Nephron (organoid): Measurements from ENCODE around the gene TTC27.
"Not testable (repeated sequence)": the region's sequence is repeated elsewhere in the genome, so short reads cannot be mapped to it uniquely, and the experiment has no call there.

Source experiments
- H3K27ac Mint-ChIP-seq, 3 experiments: 2 replicates each; pipeline ENCODE4 v1.8.0; 2020; ENCODE audit warnings: mixed read lengths in 3 of 3, mild to moderate bottlenecking in 2 of 3, moderate library complexity in 1 of 3
- H3K27me3 Mint-ChIP-seq: 2 replicates; pipeline ENCODE4 v1.8.0; 2021; ENCODE audit warnings: low read depth, mild to moderate bottlenecking, moderate library complexity, mixed read lengths
- H3K36me3 Mint-ChIP-seq: 2 replicates; pipeline ENCODE4 v1.8.0; 2020; ENCODE audit warnings: low read depth, mixed read lengths
- H3K4me1 Mint-ChIP-seq: 2 replicates; pipeline ENCODE4 v1.8.0; 2020; ENCODE audit warnings: mixed read lengths
- H3K4me3 Mint-ChIP-seq, 3 experiments: 2 replicates each; pipeline ENCODE4 v1.8.0; 2020; ENCODE audit warnings: mild to moderate bottlenecking in 3 of 3, mixed read lengths in 3 of 3, moderate library complexity in 2 of 3
- H3K9me3 Mint-ChIP-seq: 2 replicates; pipeline ENCODE4 v1.8.0; 2020; ENCODE audit warnings: mixed read lengths
- TF ChIP-seq, protein P1 (sequence below), 3 experiments: fragments of 200-600 bp; sonication (generic); IDR thresholded peaks; one replicate each; pipeline ENCODE4 v1.5.0; 2021; ENCODE audit warnings: antibody characterized with exemption in 3 of 3; ENCODE audit not compliant: unreplicated experiment in 3 of 3

Gene TTC27

DNA sequence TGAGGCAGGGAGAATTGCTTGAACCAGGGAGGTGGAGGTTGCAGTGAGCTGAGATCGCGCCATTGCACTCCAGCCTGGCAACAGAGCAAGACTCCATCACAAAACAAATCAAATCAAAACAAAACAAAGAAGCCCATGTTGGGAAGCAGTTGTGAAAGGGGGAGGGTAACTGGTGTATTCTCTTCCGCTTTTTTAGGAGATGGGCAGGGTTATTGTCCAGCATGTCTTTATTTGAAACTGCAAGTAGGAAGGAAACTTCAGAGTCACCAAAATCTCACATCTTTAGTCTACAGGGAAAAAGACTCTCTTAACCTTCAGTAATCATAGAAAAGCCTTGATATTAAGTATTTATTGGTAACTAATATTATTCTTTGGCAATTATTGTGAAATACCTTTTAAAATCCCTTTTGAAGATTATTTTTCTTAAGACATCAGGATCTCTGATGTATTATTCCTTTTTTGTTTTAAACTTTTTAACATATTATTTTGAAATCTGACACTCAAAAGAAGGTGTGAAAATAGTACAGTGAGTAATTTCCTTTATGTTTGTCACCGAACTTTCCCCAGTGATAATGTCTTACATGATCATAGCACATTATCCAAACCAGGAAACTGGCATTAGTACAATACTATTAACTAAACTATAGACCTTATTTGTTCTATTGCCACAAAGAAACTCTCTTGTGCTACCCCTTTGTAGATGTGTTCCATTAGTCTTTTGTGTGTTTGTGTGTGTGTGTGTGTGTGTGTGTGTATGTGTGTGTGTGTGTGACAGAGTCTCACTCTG is 234.6 kb downstream of the TTC27 start:
- Mint-ChIP-seq H3K9me3 (no peaks in the 10 kb centered on the region), H3K4me1 (peaks cover 6% of the 10 kb centered on the region), H3K27me3 (no peaks in the 10 kb centered on the region), H3K4me3 (no peak overlapping the region), H3K36me3 (no peaks in the 10 kb centered on the region), H3K27ac (no peak overlapping the region)
- TF ChIP-seq, protein P1, sequence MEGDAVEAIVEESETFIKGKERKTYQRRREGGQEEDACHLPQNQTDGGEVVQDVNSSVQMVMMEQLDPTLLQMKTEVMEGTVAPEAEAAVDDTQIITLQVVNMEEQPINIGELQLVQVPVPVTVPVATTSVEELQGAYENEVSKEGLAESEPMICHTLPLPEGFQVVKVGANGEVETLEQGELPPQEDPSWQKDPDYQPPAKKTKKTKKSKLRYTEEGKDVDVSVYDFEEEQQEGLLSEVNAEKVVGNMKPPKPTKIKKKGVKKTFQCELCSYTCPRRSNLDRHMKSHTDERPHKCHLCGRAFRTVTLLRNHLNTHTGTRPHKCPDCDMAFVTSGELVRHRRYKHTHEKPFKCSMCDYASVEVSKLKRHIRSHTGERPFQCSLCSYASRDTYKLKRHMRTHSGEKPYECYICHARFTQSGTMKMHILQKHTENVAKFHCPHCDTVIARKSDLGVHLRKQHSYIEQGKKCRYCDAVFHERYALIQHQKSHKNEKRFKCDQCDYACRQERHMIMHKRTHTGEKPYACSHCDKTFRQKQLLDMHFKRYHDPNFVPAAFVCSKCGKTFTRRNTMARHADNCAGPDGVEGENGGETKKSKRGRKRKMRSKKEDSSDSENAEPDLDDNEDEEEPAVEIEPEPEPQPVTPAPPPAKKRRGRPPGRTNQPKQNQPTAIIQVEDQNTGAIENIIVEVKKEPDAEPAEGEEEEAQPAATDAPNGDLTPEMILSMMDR (IDR thresholded peaks at IDR 0.05; ENCODE audit: unreplicated experiment in 3 of 3): no peak

DNA sequence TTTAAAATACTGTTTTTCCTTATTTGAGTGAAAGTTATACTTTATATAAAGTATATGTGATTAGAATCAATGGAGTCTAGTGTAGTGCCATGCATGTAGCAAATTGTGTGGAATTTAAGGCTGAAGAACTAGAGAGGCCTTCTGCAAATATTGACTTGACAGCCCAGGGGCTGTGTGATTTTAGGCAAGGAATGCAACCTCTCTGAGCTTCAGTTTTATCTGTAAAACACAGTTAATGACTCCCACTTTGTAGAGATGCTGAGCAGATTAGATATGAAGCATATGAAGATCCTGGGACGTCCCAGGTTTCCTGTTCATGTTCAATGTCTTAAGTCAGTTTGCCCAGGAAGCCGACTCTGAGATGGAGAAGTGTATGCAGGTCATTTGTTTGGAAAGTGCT is 235.5 kb downstream of the TTC27 start:
- TF ChIP-seq, protein P1 (IDR thresholded peaks at IDR 0.05; ENCODE audit: unreplicated experiment in 3 of 3): no peak
- no peaks in the 10 kb centered on the region for H3K36me3 Mint-ChIP-seq
- H3K27me3 Mint-ChIP-seq: no peaks in the 10 kb centered on the region
- no peak overlapping the region for H3K27ac Mint-ChIP-seq
- H3K4me1 Mint-ChIP-seq: peaks cover 6% of the 10 kb centered on the region
- no peaks in the 10 kb centered on the region for H3K9me3 Mint-ChIP-seq
- no peak overlapping the region for H3K4me3 Mint-ChIP-seq

DNA sequence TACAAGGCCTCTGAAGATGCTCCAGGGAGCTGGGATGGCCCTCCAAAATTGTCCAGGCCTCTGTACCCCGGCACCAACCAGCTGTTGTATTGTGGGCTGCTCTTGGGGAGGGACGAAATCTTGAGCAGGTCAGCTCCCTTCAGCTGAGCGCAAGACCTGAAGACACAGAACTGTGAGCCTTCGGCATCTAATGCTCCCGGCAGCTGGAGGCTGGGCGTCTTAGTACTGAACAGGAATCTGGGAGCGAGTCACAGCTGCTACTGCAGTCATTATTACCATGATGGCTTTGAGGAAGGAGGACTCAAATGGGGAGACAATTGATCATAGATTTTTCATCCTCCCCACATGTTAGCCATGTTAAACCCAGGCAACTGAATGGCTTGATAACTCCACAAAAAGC is 236.0 kb downstream of the TTC27 start:
- Mint-ChIP-seq H3K27me3 (no peaks in the 10 kb centered on the region), H3K4me3 (no peak overlapping the region), H3K4me1 (peaks cover 6% of the 10 kb centered on the region), H3K36me3 (no peaks in the 10 kb centered on the region), H3K27ac (no peak overlapping the region), H3K9me3 (no peaks in the 10 kb centered on the region)
- TF ChIP-seq, protein P1 (IDR thresholded peaks at IDR 0.05; ENCODE audit: unreplicated experiment in 3 of 3): no peak

DNA sequence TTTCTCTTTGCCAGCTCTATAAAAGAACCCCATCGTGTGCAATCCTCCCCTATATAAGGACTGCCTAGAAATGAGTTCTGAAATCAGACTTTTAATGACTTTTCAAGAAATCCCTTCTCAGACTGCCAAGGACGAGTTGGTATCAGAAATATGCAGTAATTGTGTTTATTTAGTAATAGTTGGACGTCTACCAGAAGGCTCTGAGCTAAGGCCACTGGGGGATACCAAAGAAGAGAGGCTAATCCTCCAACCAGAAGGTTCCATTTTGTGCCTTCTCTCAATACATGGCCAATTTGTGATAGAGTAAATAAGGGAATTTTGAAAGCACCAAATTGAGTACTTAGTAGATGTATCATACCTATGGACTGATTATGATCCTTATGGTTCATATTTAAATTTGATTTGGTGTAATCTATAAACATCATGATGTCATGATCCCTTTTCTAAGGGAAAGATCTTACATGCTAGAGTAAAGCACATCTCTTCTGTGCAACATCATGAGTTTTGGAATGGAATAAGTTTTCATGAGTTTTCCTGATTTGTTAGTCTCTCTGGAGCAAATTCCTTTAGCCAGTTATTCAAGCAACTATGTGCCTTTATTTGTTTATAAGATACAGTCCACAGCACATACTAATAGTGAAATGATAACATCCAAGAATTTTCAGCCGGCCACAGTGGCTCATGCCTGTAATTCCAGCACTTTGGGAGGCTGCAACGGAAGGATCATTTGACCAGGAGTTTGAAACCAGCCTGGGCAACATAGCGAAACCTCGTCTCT is 236.7 kb downstream of the TTC27 start:
- Mint-ChIP-seq H3K9me3 (no peaks in the 10 kb centered on the region), H3K4me1 (peaks cover 6% of the 10 kb centered on the region), H3K27ac (no peak overlapping the region), H3K4me3 (no peak overlapping the region), H3K27me3 (no peaks in the 10 kb centered on the region), H3K36me3 (no peaks in the 10 kb centered on the region)
- TF ChIP-seq, protein P1 (IDR thresholded peaks at IDR 0.05; ENCODE audit: unreplicated experiment in 3 of 3): no peak

DNA sequence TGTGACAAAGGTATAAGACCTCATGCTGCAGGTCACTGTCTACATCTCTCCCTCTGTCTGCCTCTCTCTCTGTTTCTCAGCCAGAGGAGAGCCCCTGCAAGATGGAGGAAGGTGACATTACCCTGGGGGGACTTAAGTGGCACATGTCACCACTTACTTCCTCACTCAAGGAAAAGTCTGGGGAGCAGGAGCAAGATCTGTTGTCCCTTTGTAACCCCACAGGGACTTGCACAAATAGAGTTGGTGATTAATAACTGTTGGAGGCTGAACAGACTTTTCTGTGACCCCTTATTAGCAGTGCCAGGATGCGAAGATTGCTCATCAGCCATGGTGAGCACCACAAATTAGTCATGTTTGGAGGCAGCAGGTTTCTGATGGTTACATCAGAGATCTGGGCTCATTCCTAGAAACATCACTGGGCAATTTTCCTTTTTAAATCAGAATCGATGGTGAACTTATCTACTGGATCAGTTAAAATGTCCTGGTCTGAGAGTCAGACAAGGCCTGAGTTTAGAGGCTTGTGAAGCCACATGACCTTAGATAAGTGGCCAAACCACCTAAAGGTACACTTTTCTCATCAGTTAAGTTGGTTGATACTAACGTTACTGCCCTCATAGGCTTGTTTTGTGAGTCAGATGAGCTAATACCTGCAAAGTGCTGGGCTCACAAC is 237.7 kb downstream of the TTC27 start:
- Mint-ChIP-seq H3K4me3 (no peak overlapping the region), H3K27me3 (no peaks in the 10 kb centered on the region), H3K36me3 (no peaks in the 10 kb centered on the region), H3K27ac (no peak overlapping the region), H3K9me3 (peaks cover 1% of the 10 kb centered on the region), H3K4me1 (peaks cover 6% of the 10 kb centered on the region)
- TF ChIP-seq, protein P1 (IDR thresholded peaks at IDR 0.05; ENCODE audit: unreplicated experiment in 3 of 3): no peak

DNA sequence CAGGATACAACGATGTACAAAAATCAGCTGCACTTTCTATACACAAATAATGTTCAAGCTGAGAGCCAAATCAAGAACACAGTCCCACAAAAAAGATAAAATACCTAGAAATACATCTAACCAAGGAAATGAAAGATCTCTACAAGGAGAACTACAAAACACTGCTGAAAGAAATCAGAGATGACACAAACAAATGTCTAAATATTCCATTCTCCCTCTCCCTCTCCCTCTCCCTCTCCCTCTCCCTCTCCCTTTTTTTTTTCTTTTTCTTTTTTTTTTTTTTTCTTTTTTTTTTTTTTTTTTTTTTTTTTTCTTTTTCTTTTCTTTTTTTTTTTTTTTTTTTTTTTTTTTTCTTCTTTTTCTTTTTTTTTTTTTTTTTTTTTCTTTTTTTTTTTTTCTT is 238.6 kb downstream of the TTC27 start:
- not testable (repeated sequence) for H3K27ac Mint-ChIP-seq, H3K4me3 Mint-ChIP-seq, H3K4me1 Mint-ChIP-seq, H3K27me3 Mint-ChIP-seq, H3K9me3 Mint-ChIP-seq, H3K36me3 Mint-ChIP-seq
